ENCODE measurements around the gene EFHC1.

The EFHC1 gene

GRCh38 chr6:52407467-52407866 is 12.7 kb upstream of the EFHC1 start:
- ATAC-seq: peak; percentile 85
- no peak for TF ChIP-seq TSHZ2 (CRISPR knock-in tag; IDR thresholded peaks at IDR 0.05)

- ATAC-seq: no peak
- TF ChIP-seq TCF4 (CRISPR knock-in tag; IDR thresholded peaks at IDR 0.05; ENCODE audit: borderline replicate concordance): no peak
- TF ChIP-seq ESRRG (CRISPR knock-in tag; IDR thresholded peaks at IDR 0.05): no peak
- no peak for TF ChIP-seq ZC3H10 (CRISPR knock-in tag; IDR thresholded peaks at IDR 0.05)
- TF ChIP-seq ARNTL (CRISPR knock-in tag; IDR thresholded peaks at IDR 0.05; ENCODE audit: borderline replicate concordance, low read depth): no peak
- TF ChIP-seq CREB5 (CRISPR knock-in tag; IDR thresholded peaks at IDR 0.05; ENCODE audit: low read depth): no peak
- no peak for TF ChIP-seq ZNF565 (CRISPR knock-in tag; conservative IDR thresholded peaks at IDR 0.05; ENCODE audit: low read depth)
- no peak for TF ChIP-seq POU6F1 (CRISPR knock-in tag; IDR thresholded peaks at IDR 0.05; ENCODE audit: borderline replicate concordance, low read depth)
- TF ChIP-seq CSDC2 (CRISPR knock-in tag; IDR thresholded peaks at IDR 0.05): no peak
- no peak for TF ChIP-seq ZNF8 (CRISPR knock-in tag; IDR thresholded peaks at IDR 0.05)
- no peak for TF ChIP-seq GLIS3 (CRISPR knock-in tag; IDR thresholded peaks at IDR 0.05)
- no peak for TF ChIP-seq ISL1 (CRISPR knock-in tag; IDR thresholded peaks at IDR 0.05)
- no peak for TF ChIP-seq PPARA (CRISPR knock-in tag; IDR thresholded peaks at IDR 0.05; ENCODE audit: borderline replicate concordance)
- TF ChIP-seq SNAI2 (CRISPR knock-in tag; IDR thresholded peaks at IDR 0.05): no peak
- no peak for TF ChIP-seq TOX (CRISPR knock-in tag; IDR thresholded peaks at IDR 0.05; ENCODE audit: borderline replicate concordance)
- no peak for TF ChIP-seq RARB (CRISPR knock-in tag; IDR thresholded peaks at IDR 0.05)
- no peak for TF ChIP-seq TSHZ2 (CRISPR knock-in tag; IDR thresholded peaks at IDR 0.05)
- TF ChIP-seq BACH2 (CRISPR knock-in tag; IDR thresholded peaks at IDR 0.05; ENCODE audit: borderline replicate concordance): no peak
- TF ChIP-seq ZNF70 (CRISPR knock-in tag; IDR thresholded peaks at IDR 0.05): no peak
- no peak for TF ChIP-seq PATZ1 (CRISPR knock-in tag; IDR thresholded peaks at IDR 0.05; ENCODE audit: borderline replicate concordance)
These were observed 10.6 kb upstream of the EFHC1 start for GRCh38 chr6:52409499-52409898.

GRCh38 chr6:52410979-52411378 is 9.2 kb upstream of the EFHC1 start:
- ATAC-seq: no peak
- TF ChIP-seq ESRRG (CRISPR knock-in tag; IDR thresholded peaks at IDR 0.05) (no peak), ARNTL (CRISPR knock-in tag; IDR thresholded peaks at IDR 0.05; ENCODE audit: borderline replicate concordance, low read depth) (no peak), TCF4 (CRISPR knock-in tag; IDR thresholded peaks at IDR 0.05; ENCODE audit: borderline replicate concordance) (no peak), RARB (CRISPR knock-in tag; IDR thresholded peaks at IDR 0.05) (no peak), ZFP30 (CRISPR knock-in tag; IDR thresholded peaks at IDR 0.05) (no peak), TSHZ2 (CRISPR knock-in tag; IDR thresholded peaks at IDR 0.05) (no peak), PATZ1 (CRISPR knock-in tag; IDR thresholded peaks at IDR 0.05; ENCODE audit: borderline replicate concordance) (no peak), PPARA (CRISPR knock-in tag; IDR thresholded peaks at IDR 0.05; ENCODE audit: borderline replicate concordance) (no peak), POU6F1 (CRISPR knock-in tag; IDR thresholded peaks at IDR 0.05; ENCODE audit: borderline replicate concordance, low read depth) (no peak), ZNF565 (CRISPR knock-in tag; conservative IDR thresholded peaks at IDR 0.05; ENCODE audit: low read depth) (no peak)
